Mesendoderm (in vitro differentiated cells): Measurements from ENCODE around the gene RIMS1.

Experiments
- DNase-seq: peaks from one replicate; pipeline ENCODE4 v3.0.0; 2013
- H2AK5ac ChIP-seq: 2 replicates; pipeline ENCODE4 v1.6.1; 2013; ENCODE audit warnings: low read length, inconsistent platforms
- H2BK120ac ChIP-seq: 2 replicates; pipeline ENCODE4 v1.6.1; 2013; ENCODE audit warnings: low read depth, mild to moderate bottlenecking, low read length, moderate library complexity, mixed read lengths
- H2BK15ac ChIP-seq: replicated peaks from 2 replicates; pipeline ENCODE4 v1.6.1; 2013; ENCODE audit warnings: low read depth, mild to moderate bottlenecking, moderate library complexity
- H2BK5ac ChIP-seq: 2 replicates; pipeline ENCODE4 v1.6.1; 2013; ENCODE audit warnings: low read length, inconsistent platforms
- H3K18ac ChIP-seq: 2 replicates; pipeline ENCODE4 v1.6.1; 2013; ENCODE audit warnings: mild to moderate bottlenecking, low read length, mixed read lengths
- H3K23ac ChIP-seq: one replicate; pipeline ENCODE4 v1.6.1; 2013; ENCODE audit warnings: low read length
- H3K27ac ChIP-seq: 2 replicates; pipeline ENCODE4 v1.5.1; 2013; ENCODE audit warnings: low read depth, mild to moderate bottlenecking, inconsistent platforms, low read length, moderate library complexity
- H3K27me3 ChIP-seq: 2 replicates; pipeline ENCODE4 v1.6.1; 2013; ENCODE audit warnings: low read length, control low read depth, mild to moderate bottlenecking, inconsistent platforms; ENCODE audit not compliant: insufficient read depth, poor library complexity
- H3K36me3 ChIP-seq: 2 replicates; pipeline ENCODE4 v1.6.1; 2013; ENCODE audit warnings: low read length, inconsistent platforms; ENCODE audit not compliant: control insufficient read depth, insufficient read depth
- H3K4ac ChIP-seq: one replicate; pipeline ENCODE4 v1.6.1; 2013; ENCODE audit warnings: low read depth, mild to moderate bottlenecking, low read length, moderate library complexity
- H3K4me1 ChIP-seq: 2 replicates; pipeline ENCODE4 v1.6.1; 2013; ENCODE audit warnings: low read depth, low read length, inconsistent platforms; ENCODE audit not compliant: control insufficient read depth
- H3K4me2 ChIP-seq: 2 replicates; pipeline ENCODE4 v1.6.1; 2013; ENCODE audit warnings: low read length
- H3K4me3 ChIP-seq: 2 replicates; pipeline ENCODE4 v1.5.1; 2013; ENCODE audit warnings: mild to moderate bottlenecking, low read length
- H3K56ac ChIP-seq: one replicate; pipeline ENCODE4 v1.6.1; 2013; ENCODE audit warnings: low read length
- H3K79me1 ChIP-seq: 2 replicates; pipeline ENCODE4 v1.6.1; 2013; ENCODE audit warnings: low read length, inconsistent platforms
- H3K79me2 ChIP-seq: 2 replicates; pipeline ENCODE4 v1.6.1; 2013; ENCODE audit warnings: mild to moderate bottlenecking, low read length; ENCODE audit not compliant: control insufficient read depth, insufficient read depth
- H3K9ac ChIP-seq: 2 replicates; pipeline ENCODE4 v1.6.1; 2013; ENCODE audit warnings: low read length, inconsistent platforms
- H4K5ac ChIP-seq: one replicate; pipeline ENCODE4 v1.6.1; 2013; ENCODE audit warnings: low read length
- H4K8ac ChIP-seq: one replicate; pipeline ENCODE4 v1.6.1; 2013; ENCODE audit warnings: low read depth, mild to moderate bottlenecking, control low read depth, low read length, moderate library complexity
- WGBS: extraction: QIAGEN DNeasy Blood & Tissue Kit; methylation state at CpG from one replicate; pipeline ENCODE4 v1.1.7; 2013; ENCODE audit warnings: low lambda C conversion rate, missing lambda C conversion rate; ENCODE audit not compliant: insufficient coverage; ENCODE audit errors: extremely low coverage; 5-methylcytosine and 5-hydroxymethylcytosine counted together

Gene RIMS1

DNA sequence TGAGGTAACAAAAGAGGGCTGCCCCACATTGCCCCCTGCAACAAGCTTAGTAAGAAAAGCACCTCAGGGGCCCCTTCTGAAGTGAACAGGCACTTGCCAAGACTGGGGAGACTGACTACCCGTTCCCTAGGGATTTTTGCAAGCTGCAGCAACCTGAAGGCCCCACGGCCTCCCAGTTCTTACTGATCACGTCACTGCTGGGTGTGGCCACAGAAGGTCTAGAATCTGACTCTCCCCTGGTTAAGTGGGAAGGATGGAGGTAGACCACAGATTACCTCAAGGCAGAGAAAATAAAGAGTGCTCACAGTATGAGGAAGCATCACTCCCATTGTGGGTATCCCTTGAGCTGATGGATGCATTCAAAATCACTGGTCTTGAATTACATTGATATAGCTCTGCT lies 534.1 kb downstream of the RIMS1 start:
- H3K79me2 ChIP-seq = no peaks in the 10 kb centered on the region
- H3K9ac ChIP-seq = no peak overlapping the region
- DNase-seq = no peak
- no peak overlapping the region for H3K4me2 ChIP-seq
- no peak overlapping the region for H2BK15ac ChIP-seq
- no peak overlapping the region for H3K4me3 ChIP-seq
- H3K18ac ChIP-seq = no peak overlapping the region
- H3K56ac ChIP-seq = no peak overlapping the region
- H3K4ac ChIP-seq = no peak overlapping the region
- H4K5ac ChIP-seq = no peak overlapping the region
- H3K27me3 ChIP-seq = no peaks in the 10 kb centered on the region
- H2AK5ac ChIP-seq = no peak overlapping the region
- no peak overlapping the region for H2BK120ac ChIP-seq
- H3K36me3 ChIP-seq = no peaks in the 10 kb centered on the region
- H3K4me1 ChIP-seq = peaks cover 6% of the 10 kb centered on the region
- H3K27ac ChIP-seq = no peak overlapping the region
- no peaks in the 10 kb centered on the region for H3K79me1 ChIP-seq
- H3K23ac ChIP-seq = no peak overlapping the region
- H2BK5ac ChIP-seq = no peak overlapping the region
- no peak overlapping the region for H4K8ac ChIP-seq
- no CpG with 5 or more reads among the region's 3 CpGs for WGBS

DNA sequence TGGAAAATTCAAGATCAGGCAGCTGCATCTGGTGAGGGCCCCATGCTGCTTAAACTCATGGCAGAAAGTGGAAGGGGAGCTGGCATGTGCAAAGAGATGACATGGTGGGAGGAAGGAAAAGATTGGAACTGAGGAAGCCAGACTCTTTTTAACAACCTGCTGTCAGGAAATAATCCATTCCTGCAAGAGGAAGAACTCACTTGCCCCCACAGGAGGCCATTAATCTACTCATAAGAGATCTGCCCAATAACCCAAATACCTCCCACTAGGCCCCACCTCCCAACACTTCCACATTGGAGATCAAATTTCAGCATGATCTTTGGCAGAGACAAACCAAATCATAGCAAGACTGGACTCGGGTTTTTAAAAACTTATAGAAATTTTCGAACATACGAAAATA lies 535.0 kb downstream of the RIMS1 start:
- no peak overlapping the region for H2AK5ac ChIP-seq
- no peak overlapping the region for H4K5ac ChIP-seq
- no peaks in the 10 kb centered on the region for H3K79me1 ChIP-seq
- H3K27ac ChIP-seq = no peak overlapping the region
- no peak overlapping the region for H4K8ac ChIP-seq
- H3K36me3 ChIP-seq = no peaks in the 10 kb centered on the region
- H3K4me2 ChIP-seq = no peak overlapping the region
- H3K4ac ChIP-seq = no peak overlapping the region
- no peak overlapping the region for H2BK15ac ChIP-seq
- no peaks in the 10 kb centered on the region for H3K27me3 ChIP-seq
- no peak overlapping the region for H3K9ac ChIP-seq
- no peak overlapping the region for H3K23ac ChIP-seq
- no peak for DNase-seq
- no CpG with 5 or more reads among the region's 3 CpGs for WGBS
- no peak overlapping the region for H3K18ac ChIP-seq
- no peak overlapping the region for H2BK5ac ChIP-seq
- peaks cover 6% of the 10 kb centered on the region for H3K4me1 ChIP-seq
- no peak overlapping the region for H3K4me3 ChIP-seq
- H2BK120ac ChIP-seq = no peak overlapping the region
- no peak overlapping the region for H3K56ac ChIP-seq
- H3K79me2 ChIP-seq = no peaks in the 10 kb centered on the region

DNA sequence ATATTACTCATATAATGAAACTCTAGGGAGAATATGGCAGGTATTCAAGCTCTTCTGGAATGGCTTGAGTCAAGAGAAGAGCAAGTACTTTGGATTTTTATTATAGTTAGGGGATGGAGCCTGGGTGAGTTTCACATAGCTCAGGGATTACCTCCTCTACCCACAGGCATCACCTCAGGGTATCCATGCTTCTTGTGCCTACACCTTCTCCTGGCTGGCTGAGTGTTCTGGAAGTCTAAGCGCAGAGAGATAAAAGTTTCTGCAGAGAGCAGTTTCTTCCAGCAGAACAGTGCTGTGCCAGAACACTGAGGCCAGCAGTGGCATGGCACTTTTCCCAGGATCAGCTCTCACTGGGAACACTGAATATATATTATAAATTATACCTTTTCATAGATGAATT lies 535.8 kb downstream of the RIMS1 start:
- Histone ChIP-seq H3K9ac (no peak overlapping the region), H3K18ac (no peak overlapping the region), H3K79me1 (no peaks in the 10 kb centered on the region), H2BK120ac (no peak overlapping the region), H3K4me3 (no peak overlapping the region), H3K27ac (no peak overlapping the region), H3K27me3 (no peaks in the 10 kb centered on the region), H2AK5ac (no peak overlapping the region), H3K36me3 (no peaks in the 10 kb centered on the region), H4K8ac (no peak overlapping the region), H3K4me2 (no peak overlapping the region), H4K5ac (no peak overlapping the region), H2BK5ac (no peak overlapping the region), H3K23ac (no peak overlapping the region), H3K4ac (no peak overlapping the region), H3K56ac (no peak overlapping the region), H3K4me1 (peaks cover 6% of the 10 kb centered on the region), H2BK15ac (no peak overlapping the region), H3K79me2 (no peaks in the 10 kb centered on the region)
- peak; percentile 1 for DNase-seq
- no CpG with 5 or more reads among the region's 1 CpG for WGBS

DNA sequence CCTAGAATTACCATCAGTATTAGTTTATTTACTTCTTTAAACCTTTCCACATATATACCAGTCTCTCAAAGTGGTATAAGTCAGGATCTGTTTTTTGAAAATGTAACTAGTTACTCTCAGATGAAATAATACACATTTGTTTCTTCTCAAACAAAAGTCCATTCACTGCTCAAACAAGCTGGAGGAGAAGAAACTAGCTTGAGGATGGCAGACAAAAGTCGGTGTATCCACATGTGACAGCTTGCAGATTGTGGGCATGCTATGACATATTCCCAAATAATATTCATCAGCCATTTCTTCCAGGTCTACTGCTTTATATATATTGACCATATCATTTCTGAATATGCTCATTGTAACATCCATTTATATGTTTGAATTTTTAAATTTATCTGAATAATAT lies 538.1 kb downstream of the RIMS1 start:
- H3K27me3 ChIP-seq = no peaks in the 10 kb centered on the region
- no peak overlapping the region for H3K23ac ChIP-seq
- DNase-seq = no peak
- H4K8ac ChIP-seq = no peak overlapping the region
- H3K36me3 ChIP-seq = no peaks in the 10 kb centered on the region
- H2BK15ac ChIP-seq = no peak overlapping the region
- no peak overlapping the region for H3K18ac ChIP-seq
- H3K4me2 ChIP-seq = no peak overlapping the region
- H2AK5ac ChIP-seq = no peak overlapping the region
- H3K4me3 ChIP-seq = no peak overlapping the region
- H3K27ac ChIP-seq = no peak overlapping the region
- no peak overlapping the region for H2BK120ac ChIP-seq
- H3K4ac ChIP-seq = no peak overlapping the region
- H3K4me1 ChIP-seq = peaks cover 6% of the 10 kb centered on the region
- H3K9ac ChIP-seq = no peak overlapping the region
- no peak overlapping the region for H3K56ac ChIP-seq
- H4K5ac ChIP-seq = no peak overlapping the region
- no peaks in the 10 kb centered on the region for H3K79me2 ChIP-seq
- H2BK5ac ChIP-seq = no peak overlapping the region
- no peaks in the 10 kb centered on the region for H3K79me1 ChIP-seq
- WGBS = no CpG with 5 or more reads among the region's 1 CpG

DNA sequence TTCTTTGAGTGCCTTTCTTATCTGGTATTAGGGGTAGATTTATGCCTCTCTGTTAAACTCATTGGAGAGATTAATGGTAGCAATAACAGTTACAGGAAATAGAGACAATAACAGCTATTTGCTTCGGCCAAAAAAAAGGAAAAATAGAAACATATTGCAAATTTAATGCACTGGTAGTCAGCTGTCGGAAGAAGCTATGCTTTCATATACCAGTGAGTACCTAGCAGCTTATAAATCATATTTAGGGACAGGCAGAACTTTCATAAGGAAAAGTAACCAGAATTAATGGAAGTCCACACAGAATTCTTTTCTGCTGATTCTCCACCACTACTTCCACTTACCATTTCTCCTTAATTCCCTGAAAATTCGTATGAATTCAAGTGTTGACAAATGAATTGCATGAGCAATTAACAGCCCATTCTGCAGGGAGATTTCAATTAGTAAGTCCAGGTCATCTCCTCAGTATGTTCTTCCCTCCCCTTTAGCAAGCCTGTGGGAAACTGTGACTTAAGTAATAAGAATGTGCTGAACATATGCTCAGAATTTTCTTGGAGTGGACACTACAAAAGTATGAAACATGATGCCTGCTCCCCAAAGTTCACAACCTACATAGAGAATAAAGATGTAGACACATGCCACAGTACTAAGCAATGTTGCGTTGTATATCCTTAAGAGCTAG lies 538.8 kb downstream of the RIMS1 start:
- WGBS = no CpG with 5 or more reads among the region's 4 CpGs

DNA sequence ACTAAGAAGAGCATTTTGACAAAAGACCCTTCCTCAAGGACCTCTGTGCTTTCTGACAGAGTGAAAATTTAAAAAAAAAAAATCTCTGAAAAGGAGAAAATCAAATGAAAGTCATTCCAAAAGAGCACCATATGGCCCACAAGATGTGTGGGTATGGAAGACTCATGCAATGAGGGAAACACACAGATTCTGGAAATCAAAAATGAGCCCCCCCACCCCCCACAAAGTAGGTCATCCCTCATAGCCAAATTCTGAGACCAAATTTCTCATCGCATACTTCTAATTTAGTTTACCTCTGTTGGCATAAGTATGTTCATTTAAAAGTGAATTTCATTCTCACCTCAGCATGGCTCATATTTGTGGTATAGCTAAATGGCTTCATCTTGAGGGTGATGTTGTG lies 554.3 kb downstream of the RIMS1 start:
- Histone ChIP-seq H3K4me1 (no peaks in the 10 kb centered on the region), H2BK15ac (no peak overlapping the region), H3K27me3 (no peaks in the 10 kb centered on the region), H3K23ac (no peak overlapping the region), H2BK120ac (no peak overlapping the region), H3K79me1 (no peaks in the 10 kb centered on the region), H3K4me3 (no peak overlapping the region), H3K4me2 (no peak overlapping the region), H4K8ac (no peak overlapping the region), H4K5ac (no peak overlapping the region), H3K4ac (no peak overlapping the region), H2BK5ac (no peak overlapping the region), H2AK5ac (no peak overlapping the region), H3K56ac (no peak overlapping the region), H3K27ac (no peak overlapping the region), H3K36me3 (no peaks in the 10 kb centered on the region), H3K9ac (no peak overlapping the region), H3K79me2 (no peaks in the 10 kb centered on the region), H3K18ac (no peak overlapping the region)
- no CpG with 5 or more reads among the region's 1 CpG for WGBS
- DNase-seq = no peak

More for the DNA sequence above, 538.8 kb downstream of the RIMS1 start:
- peaks cover 6% of the 10 kb centered on the region for H3K4me1 ChIP-seq
- H2BK120ac ChIP-seq = no peak overlapping the region
- no peaks in the 10 kb centered on the region for H3K79me1 ChIP-seq
- no peak overlapping the region for H3K4me3 ChIP-seq
- no peak overlapping the region for H3K18ac ChIP-seq
- H3K4ac ChIP-seq = no peak overlapping the region
- H3K23ac ChIP-seq = no peak overlapping the region
- H2AK5ac ChIP-seq = no peak overlapping the region
- H4K8ac ChIP-seq = no peak overlapping the region
- no peak for DNase-seq
- no peak overlapping the region for H2BK15ac ChIP-seq
- no peak overlapping the region for H3K4me2 ChIP-seq
- no peaks in the 10 kb centered on the region for H3K36me3 ChIP-seq
- no peak overlapping the region for H4K5ac ChIP-seq
- H3K56ac ChIP-seq = no peak overlapping the region
- no peaks in the 10 kb centered on the region for H3K27me3 ChIP-seq
- H2BK5ac ChIP-seq = no peak overlapping the region
- H3K9ac ChIP-seq = no peak overlapping the region
- H3K27ac ChIP-seq = no peak overlapping the region
- no peaks in the 10 kb centered on the region for H3K79me2 ChIP-seq
